ENCODE measurements around the gene ZFR2. TPM values are rescaled to one million over a fixed set of nuclear protein-coding genes. Genes with fewer than 3 reads are reported as not detected.
A peak's percentile ranks its signal among the peaks of the same experiment; 100 is the strongest.
"Not testable (repeated sequence)": the region's sequence is repeated elsewhere in the genome, so short reads cannot be mapped to it uniquely, and the experiment has no call there.

ZFR2 gene
- total RNA-seq, 5 donors from 2014 or later (not counting 1 experiment from before 2014, with no cell fraction given), result 0.56 to 1.8 (median 1.4) TPM

DNA sequence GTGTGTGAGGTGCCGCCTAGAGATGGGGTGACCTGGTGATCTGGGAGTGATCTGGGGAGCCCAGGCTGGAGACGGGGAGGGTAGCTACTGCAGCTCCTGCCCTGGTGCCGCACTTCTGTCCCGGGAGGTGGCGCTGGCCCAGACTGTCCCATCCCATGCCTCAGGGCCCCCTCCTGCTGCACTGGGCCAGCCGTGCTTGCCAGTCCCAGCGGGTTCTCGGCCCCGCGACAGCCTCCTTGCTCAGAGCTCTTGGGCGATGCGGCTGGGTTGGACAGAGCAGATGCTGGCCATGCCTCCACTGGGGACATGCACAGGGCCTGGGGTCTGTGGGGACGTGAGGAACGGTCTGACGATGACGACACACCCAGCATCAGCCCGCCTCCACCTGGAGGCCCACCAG lies 99.3 kb downstream of the ZFR2 start:
- H3K4me1 Mint-ChIP-seq, result peaks cover 9 to 15% (median 12%) of the 10 kb centered on the region in 3 donors
- H3K9me3 ChIP-seq, result no peaks in the 10 kb centered on the region
- H3K27me3 Mint-ChIP-seq, result no peaks in the 10 kb centered on the region
- H3K9me3 Mint-ChIP-seq, result no peaks in the 10 kb centered on the region
- DNase-seq (no peak), ATAC-seq (replicated peaks in 1 of 4) (no peak)
- H3K4me1 ChIP-seq (ENCODE audit: control insufficient read depth in 1 of 2, extremely low read depth in 1 of 2, insufficient read depth in 2 of 2, low read length in 2 of 2), result peaks cover 0 to 19% of the 10 kb centered on the region in 2 experiments
- H3K36me3 ChIP-seq (ENCODE audit: control insufficient read depth in 2 of 2, extremely low read depth in 1 of 2, insufficient read depth in 1 of 2, low read length in 1 of 2), result peaks cover 12 to 42% of the 10 kb centered on the region in 2 donors
- H3K27ac Mint-ChIP-seq, result no peak overlapping the region
- no peak overlapping the region for H3K4me3 ChIP-seq (ENCODE audit: control insufficient read depth in 1 of 2, extremely low read depth in 1 of 2, low read length in 1 of 2)
- H3K4me3 Mint-ChIP-seq, result no peak overlapping the region
- H3K27me3 ChIP-seq (replicated peaks in 1 of 2; ENCODE audit: control insufficient read depth in 2 of 2, extremely low read depth in 1 of 2, insufficient read depth in 2 of 2, low read length in 1 of 2), result no peaks in the 10 kb centered on the region
- H3K27ac ChIP-seq (ENCODE audit: low read length), result no peak overlapping the region
- peaks cover 16% of the 10 kb centered on the region for H3K36me3 Mint-ChIP-seq
- ChIA-PET CTCF (no interaction called here), POLR2A (interaction anchor here in 1 of 2 donors (0.5 to 0.6 kb wide), 2 partner anchors 165 to 1533 kb away, joined by 3 to 7 read pairs; partner anchors contain the start of gene PLEKHJ1)
- WGBS (ENCODE audit: insufficient coverage), result 94% methylated on average over 16 of the region's 17 CpGs

DNA sequence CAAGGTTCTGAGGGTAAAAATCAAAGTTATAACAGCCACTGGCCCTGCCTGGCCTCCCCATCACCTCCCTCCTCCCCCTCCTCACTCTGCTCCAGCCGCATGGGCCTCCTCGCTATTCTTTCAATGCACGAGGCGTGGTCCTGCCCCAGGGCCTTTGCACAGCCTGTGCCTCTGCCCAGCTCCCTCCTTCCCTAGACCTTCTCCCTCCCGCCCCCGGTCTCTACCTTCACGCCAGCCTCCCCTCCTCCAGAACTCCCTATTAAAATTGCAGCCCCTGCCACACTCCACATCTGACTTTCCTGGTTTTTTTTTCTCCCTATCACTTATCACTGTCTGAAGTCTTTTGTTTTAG lies 100.1 kb downstream of the ZFR2 start:
- POLR2A ChIA-PET, result interaction anchor here in 1 of 2 donors (0.6 kb wide), 1 partner anchor 164 kb away, joined by 3 read pairs; no protein-coding TSS in a partner anchor
- Histone ChIP-seq H3K9me3 (no peaks in the 10 kb centered on the region), H3K27me3 (replicated peaks in 1 of 2; ENCODE audit: control insufficient read depth in 2 of 2, extremely low read depth in 1 of 2, insufficient read depth in 2 of 2, low read length in 1 of 2) (no peaks in the 10 kb centered on the region), H3K4me3 (ENCODE audit: control insufficient read depth in 1 of 2, extremely low read depth in 1 of 2, low read length in 1 of 2) (no peak overlapping the region), H3K36me3 (ENCODE audit: control insufficient read depth in 2 of 2, extremely low read depth in 1 of 2, insufficient read depth in 1 of 2, low read length in 1 of 2) (peaks cover 12 to 42% of the 10 kb centered on the region in 2 donors), H3K4me1 (ENCODE audit: control insufficient read depth in 1 of 2, extremely low read depth in 1 of 2, insufficient read depth in 2 of 2, low read length in 2 of 2) (peaks cover 0 to 21% of the 10 kb centered on the region in 2 experiments), H3K27ac (ENCODE audit: low read length) (no peak overlapping the region)
- Mint-ChIP-seq H3K9me3 (no peaks in the 10 kb centered on the region), H3K27me3 (no peaks in the 10 kb centered on the region), H3K27ac (peak overlapping the region in 1 of 2 donors; percentile 76), H3K4me3 (no peak overlapping the region), H3K4me1 (peaks cover 9 to 12% (median 10%) of the 10 kb centered on the region in 3 donors), H3K36me3 (peaks cover 16% of the 10 kb centered on the region)
- no peak for DNase-seq
- WGBS (ENCODE audit: insufficient coverage), result 78% methylated on average over 4 of the region's 7 CpGs
- CTCF ChIA-PET, result no interaction called here
- ATAC-seq (replicated peaks in 1 of 4), result no peak

GRCh38 chr19:3768015-3768747 lies 100.7 kb downstream of the ZFR2 start:
- H3K27ac Mint-ChIP-seq, result no peak overlapping the region
- H3K4me1 Mint-ChIP-seq, result peaks cover 11 to 14% (median 12%) of the 10 kb centered on the region in 3 donors
- no peak overlapping the region for H3K4me3 Mint-ChIP-seq
- no peak for ATAC-seq (replicated peaks in 1 of 4)
- ChIA-PET CTCF (no interaction called here), POLR2A (no interaction called here)
- H3K36me3 Mint-ChIP-seq, result peaks cover 16% of the 10 kb centered on the region
- H3K36me3 ChIP-seq (ENCODE audit: control insufficient read depth in 2 of 2, extremely low read depth in 1 of 2, insufficient read depth in 1 of 2, low read length in 1 of 2), result peaks cover 12 to 42% of the 10 kb centered on the region in 2 donors
- no peak for DNase-seq
- peaks cover 2 to 25% of the 10 kb centered on the region in 2 experiments for H3K4me1 ChIP-seq (ENCODE audit: control insufficient read depth in 1 of 2, extremely low read depth in 1 of 2, insufficient read depth in 2 of 2, low read length in 2 of 2)
- WGBS (ENCODE audit: insufficient coverage), result 94% methylated on average over 5 of the region's 25 CpGs
- H3K4me3 ChIP-seq (ENCODE audit: control insufficient read depth in 1 of 2, extremely low read depth in 1 of 2, low read length in 1 of 2), result no peak overlapping the region
- H3K27me3 ChIP-seq (replicated peaks in 1 of 2; ENCODE audit: control insufficient read depth in 2 of 2, extremely low read depth in 1 of 2, insufficient read depth in 2 of 2, low read length in 1 of 2), result no peaks in the 10 kb centered on the region
- H3K9me3 ChIP-seq, result no peaks in the 10 kb centered on the region
- no peaks in the 10 kb centered on the region for H3K27me3 Mint-ChIP-seq
- H3K9me3 Mint-ChIP-seq, result no peaks in the 10 kb centered on the region
- H3K27ac ChIP-seq (ENCODE audit: low read length), result no peak overlapping the region

GRCh38 chr19:3767050-3767449 lies 101.8 kb downstream of the ZFR2 start:
- Mint-ChIP-seq H3K4me3 (no peak overlapping the region), H3K36me3 (peaks cover 16% of the 10 kb centered on the region)

GRCh38 chr19:3766520-3766919 lies 102.3 kb downstream of the ZFR2 start:
- peaks cover 24 to 28% (median 27%) of the 10 kb centered on the region in 3 donors for H3K4me1 Mint-ChIP-seq
- CTCF ChIA-PET, result interaction anchor here in 1 of 2 donors (0.7 kb wide), 1 partner anchor 472 kb away, joined by 3 read pairs; no protein-coding TSS in a partner anchor
- H3K27ac ChIP-seq (ENCODE audit: low read length), result no peak overlapping the region

More at GRCh38 chr19:3767050-3767449, 101.8 kb downstream of the ZFR2 start:
- ATAC-seq (replicated peaks in 1 of 4), result no peak
- WGBS (ENCODE audit: insufficient coverage), result 92% methylated on average over 23 of the region's 23 CpGs
- Histone ChIP-seq H3K4me1 (ENCODE audit: control insufficient read depth in 1 of 2, extremely low read depth in 1 of 2, insufficient read depth in 2 of 2, low read length in 2 of 2) (peaks cover 4 to 29% of the 10 kb centered on the region in 2 experiments), H3K9me3 (no peaks in the 10 kb centered on the region), H3K36me3 (ENCODE audit: control insufficient read depth in 2 of 2, extremely low read depth in 1 of 2, insufficient read depth in 1 of 2, low read length in 1 of 2) (peaks cover 12 to 42% of the 10 kb centered on the region in 2 donors), H3K27me3 (replicated peaks in 1 of 2; ENCODE audit: control insufficient read depth in 2 of 2, extremely low read depth in 1 of 2, insufficient read depth in 2 of 2, low read length in 1 of 2) (no peaks in the 10 kb centered on the region), H3K4me3 (ENCODE audit: control insufficient read depth in 1 of 2, extremely low read depth in 1 of 2, low read length in 1 of 2) (no peak overlapping the region), H3K27ac (ENCODE audit: low read length) (no peak overlapping the region)
- CTCF ChIA-PET, result no interaction called here
- Mint-ChIP-seq H3K27ac (no peak overlapping the region), H3K27me3 (no peaks in the 10 kb centered on the region), H3K4me1 (peaks cover 19 to 23% (median 22%) of the 10 kb centered on the region in 3 donors), H3K9me3 (no peaks in the 10 kb centered on the region)
- no peak for DNase-seq
- POLR2A ChIA-PET, result interaction anchor here in 1 of 2 donors (0.6 kb wide), 1 partner anchor 56 kb away, joined by 3 read pairs; no protein-coding TSS in a partner anchor

DNA sequence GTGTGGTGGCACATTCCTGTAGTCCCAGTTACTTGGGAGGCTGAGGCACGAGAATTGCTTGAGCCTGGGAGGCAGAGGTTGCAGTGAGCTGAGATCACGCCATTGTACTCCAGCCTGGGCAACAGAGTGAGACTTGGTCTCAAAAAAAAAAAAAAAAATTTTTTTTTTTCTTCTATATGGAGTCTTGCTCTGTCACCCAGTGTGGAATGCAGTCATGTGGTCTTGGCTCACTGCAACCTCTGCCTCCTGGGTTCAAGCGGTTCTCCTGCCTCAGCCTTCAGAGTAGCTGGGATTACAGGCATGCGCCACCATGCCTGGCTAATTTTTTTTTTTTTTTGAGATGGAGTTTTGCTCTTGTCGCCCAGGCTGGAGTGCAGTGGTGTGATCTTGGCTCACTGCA lies 103.1 kb downstream of the ZFR2 start:
- H3K27me3 Mint-ChIP-seq; ATAC-seq (replicated peaks in 1 of 4); H3K27me3 ChIP-seq (replicated peaks in 1 of 2; ENCODE audit: control insufficient read depth in 2 of 2, extremely low read depth in 1 of 2, insufficient read depth in 2 of 2, low read length in 1 of 2); POLR2A ChIA-PET; H3K9me3 Mint-ChIP-seq; H3K27ac ChIP-seq (ENCODE audit: low read length); H3K4me3 ChIP-seq (ENCODE audit: control insufficient read depth in 1 of 2, extremely low read depth in 1 of 2, low read length in 1 of 2); H3K27ac Mint-ChIP-seq; H3K9me3 ChIP-seq; DNase-seq: not testable (repeated sequence)
- Histone ChIP-seq H3K36me3 (ENCODE audit: control insufficient read depth in 2 of 2, extremely low read depth in 1 of 2, insufficient read depth in 1 of 2, low read length in 1 of 2) (peaks cover 12 to 42% of the 10 kb centered on the region in 2 donors), H3K4me1 (ENCODE audit: control insufficient read depth in 1 of 2, extremely low read depth in 1 of 2, insufficient read depth in 2 of 2, low read length in 2 of 2) (peaks cover 6 to 41% of the 10 kb centered on the region in 2 experiments)
- Mint-ChIP-seq H3K4me1 (peaks cover 29 to 36% (median 34%) of the 10 kb centered on the region in 3 donors), H3K4me3 (peak overlapping the region in 1 of 3 donors; percentile 40), H3K36me3 (peaks cover 12% of the 10 kb centered on the region)
- no CpG with 5 or more reads among the region's 5 CpGs for WGBS (ENCODE audit: insufficient coverage)
- CTCF ChIA-PET, result interaction anchor here in 1 of 2 donors (0.7 kb wide), 1 partner anchor 471 kb away, joined by 3 read pairs; no protein-coding TSS in a partner anchor

More at GRCh38 chr19:3766520-3766919, 102.3 kb downstream of the ZFR2 start:
- no peak for ATAC-seq (replicated peaks in 1 of 4)
- Histone ChIP-seq H3K4me1 (ENCODE audit: control insufficient read depth in 1 of 2, extremely low read depth in 1 of 2, insufficient read depth in 2 of 2, low read length in 2 of 2) (peaks cover 6 to 34% of the 10 kb centered on the region in 2 experiments), H3K27me3 (replicated peaks in 1 of 2; ENCODE audit: control insufficient read depth in 2 of 2, extremely low read depth in 1 of 2, insufficient read depth in 2 of 2, low read length in 1 of 2) (no peaks in the 10 kb centered on the region), H3K9me3 (no peaks in the 10 kb centered on the region), H3K36me3 (ENCODE audit: control insufficient read depth in 2 of 2, extremely low read depth in 1 of 2, insufficient read depth in 1 of 2, low read length in 1 of 2) (peaks cover 12 to 42% of the 10 kb centered on the region in 2 donors), H3K4me3 (ENCODE audit: control insufficient read depth in 1 of 2, extremely low read depth in 1 of 2, low read length in 1 of 2) (no peak overlapping the region)
- no peaks in the 10 kb centered on the region for H3K9me3 Mint-ChIP-seq
- H3K27ac Mint-ChIP-seq, result peak overlapping the region in 1 of 2 donors; percentile 84
- H3K4me3 Mint-ChIP-seq, result peak overlapping the region in 1 of 3 donors; percentile 40
- WGBS (ENCODE audit: insufficient coverage), result 40% methylated on average over 7 of the region's 7 CpGs
- H3K27me3 Mint-ChIP-seq, result no peaks in the 10 kb centered on the region
- H3K36me3 Mint-ChIP-seq, result peaks cover 16% of the 10 kb centered on the region
- POLR2A ChIA-PET, result no interaction called here
- DNase-seq, result no peak

All from T-cell (primary cell).